LNCaP clone FGC (cell line): ENCODE results near the gene CACNG4.

Experiments used
- DNase-seq: peaks from one replicate; pipeline ENCODE4 v3.0.0-alpha.2; 2011; ENCODE audit warnings: low read depth
- H3K4me3 ChIP-seq: 2 replicates; pipeline ENCODE4 v1.5.1; 2011; ENCODE audit warnings: mild to moderate bottlenecking, low read depth, low read length, control low read depth
- TF ChIP-seq, protein P1 (sequence below): IDR thresholded peaks from 2 replicates; pipeline ENCODE4 v1.5.1; 2012; ENCODE audit warnings: mild to moderate bottlenecking; ENCODE audit not compliant: control insufficient read depth, insufficient read depth; ENCODE audit errors: extremely low read depth

CACNG4 gene

DNA sequence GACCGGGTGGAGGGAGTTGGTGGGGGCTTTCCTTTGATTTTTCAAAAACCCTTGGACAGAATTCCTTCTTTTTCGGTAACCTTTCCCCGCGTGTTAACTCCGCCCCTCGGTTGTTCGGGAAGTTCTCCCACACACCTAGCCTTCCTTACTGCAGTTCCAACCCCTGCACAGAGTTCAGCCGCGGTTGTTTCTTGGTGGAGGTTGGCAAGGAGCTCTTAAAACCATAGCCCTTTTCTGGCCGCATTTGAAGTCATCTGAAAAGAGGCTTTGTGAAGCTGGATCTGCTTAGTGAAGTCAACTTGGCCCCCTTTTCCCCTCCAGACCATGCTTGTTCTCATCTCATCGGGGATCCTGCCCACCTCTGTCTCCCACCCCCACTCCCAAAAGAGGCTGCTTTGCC, 1.8 kb downstream of the CACNG4 start:
- TF ChIP-seq, protein P1, sequence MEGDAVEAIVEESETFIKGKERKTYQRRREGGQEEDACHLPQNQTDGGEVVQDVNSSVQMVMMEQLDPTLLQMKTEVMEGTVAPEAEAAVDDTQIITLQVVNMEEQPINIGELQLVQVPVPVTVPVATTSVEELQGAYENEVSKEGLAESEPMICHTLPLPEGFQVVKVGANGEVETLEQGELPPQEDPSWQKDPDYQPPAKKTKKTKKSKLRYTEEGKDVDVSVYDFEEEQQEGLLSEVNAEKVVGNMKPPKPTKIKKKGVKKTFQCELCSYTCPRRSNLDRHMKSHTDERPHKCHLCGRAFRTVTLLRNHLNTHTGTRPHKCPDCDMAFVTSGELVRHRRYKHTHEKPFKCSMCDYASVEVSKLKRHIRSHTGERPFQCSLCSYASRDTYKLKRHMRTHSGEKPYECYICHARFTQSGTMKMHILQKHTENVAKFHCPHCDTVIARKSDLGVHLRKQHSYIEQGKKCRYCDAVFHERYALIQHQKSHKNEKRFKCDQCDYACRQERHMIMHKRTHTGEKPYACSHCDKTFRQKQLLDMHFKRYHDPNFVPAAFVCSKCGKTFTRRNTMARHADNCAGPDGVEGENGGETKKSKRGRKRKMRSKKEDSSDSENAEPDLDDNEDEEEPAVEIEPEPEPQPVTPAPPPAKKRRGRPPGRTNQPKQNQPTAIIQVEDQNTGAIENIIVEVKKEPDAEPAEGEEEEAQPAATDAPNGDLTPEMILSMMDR = no peak
- no peak for DNase-seq
- H3K4me3 ChIP-seq = no peak overlapping the region

DNA sequence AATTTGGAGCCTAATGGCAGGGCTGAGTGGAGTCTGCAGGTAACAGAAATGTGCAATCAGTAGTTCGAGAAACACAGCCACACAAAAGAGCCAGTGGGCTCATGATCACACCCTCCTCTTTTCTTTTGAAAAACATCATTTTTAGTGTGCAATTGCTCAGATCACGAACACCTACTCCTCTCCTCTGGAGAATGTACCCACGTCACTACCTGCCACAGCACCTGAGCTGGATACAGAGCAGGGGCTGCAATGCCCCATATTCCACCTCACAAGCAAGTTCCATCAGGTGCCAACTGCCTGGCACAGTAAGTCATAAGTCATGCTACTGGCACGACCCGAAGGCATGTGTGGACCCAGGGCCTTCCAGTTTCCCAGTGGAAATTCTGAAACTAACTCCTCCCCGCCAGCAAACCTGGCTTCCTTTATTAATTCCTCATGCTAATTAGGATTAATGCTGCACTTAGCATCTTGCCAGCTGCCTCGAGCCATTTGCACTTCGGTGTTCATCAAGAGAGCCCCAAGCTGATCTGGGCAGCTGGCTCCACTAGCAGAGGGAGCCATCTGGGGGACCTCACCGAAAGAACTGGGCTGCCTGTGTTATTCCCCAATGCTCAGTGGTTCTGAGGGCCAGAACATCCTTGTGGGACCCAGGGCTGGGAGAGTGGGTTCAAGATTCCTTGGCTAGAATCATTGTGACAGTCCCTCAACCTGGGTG, 2.4 kb downstream of the CACNG4 start:
- no peak overlapping the region for H3K4me3 ChIP-seq
- no peak for DNase-seq
- TF ChIP-seq, protein P1 = no peak

DNA sequence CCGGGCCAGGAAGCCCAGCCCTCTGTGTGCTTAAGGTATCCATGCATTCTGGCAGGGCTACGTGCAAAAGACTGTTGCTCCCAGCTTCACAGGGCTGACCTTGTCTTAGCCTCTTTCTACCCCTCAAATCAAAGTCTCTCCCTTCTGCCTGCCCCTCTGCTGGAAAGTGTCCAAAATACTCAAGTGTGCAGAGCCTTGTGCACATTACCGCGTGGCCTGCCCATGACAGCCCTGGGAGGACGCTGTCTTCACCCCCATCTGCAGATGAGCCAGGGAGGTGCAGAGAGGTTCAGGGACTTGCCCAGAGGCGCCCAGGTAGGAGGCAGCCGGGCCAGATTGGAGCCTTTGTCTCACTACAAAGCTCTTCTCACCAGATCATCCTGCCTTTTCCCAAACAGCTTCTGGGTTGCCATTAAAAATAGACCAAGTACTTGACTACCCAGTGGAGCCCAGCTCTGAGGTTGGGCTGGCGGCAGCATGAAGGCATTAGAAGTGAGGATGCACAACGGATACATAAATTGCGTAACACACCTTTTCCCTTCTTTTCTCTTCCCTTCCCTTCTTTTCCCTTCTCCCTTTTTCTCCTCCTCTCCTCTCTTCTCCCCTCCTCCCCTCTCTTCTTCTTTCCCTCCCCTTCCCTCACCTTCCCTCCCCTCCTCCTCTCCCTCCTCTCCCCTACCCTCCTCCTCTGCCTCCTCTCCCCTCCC, 3.5 kb downstream of the CACNG4 start:
- TF ChIP-seq, protein P1 = no peak

DNA sequence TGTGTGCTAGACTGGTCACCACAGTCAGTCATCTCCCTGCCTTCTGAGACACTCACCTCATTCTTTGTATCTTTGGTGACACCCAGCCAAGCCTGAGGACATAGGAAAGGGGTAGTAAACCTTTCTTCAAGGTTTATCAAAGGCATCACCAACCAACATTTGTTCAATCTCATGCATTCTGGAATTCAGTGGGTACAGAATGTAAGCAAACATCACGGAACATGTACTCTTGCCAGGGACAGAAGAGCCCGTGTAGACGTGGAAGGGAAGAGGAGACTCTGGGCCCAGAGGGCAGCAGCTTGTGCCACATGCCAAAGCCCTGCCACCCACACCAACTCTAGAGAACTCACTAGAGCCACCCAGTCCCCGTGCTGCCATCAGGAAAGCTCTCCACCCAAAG, 4.4 kb downstream of the CACNG4 start:
- no peak overlapping the region for H3K4me3 ChIP-seq
- DNase-seq = peak; percentile 91
- TF ChIP-seq, protein P1 = no peak

More for the DNA sequence above, 3.5 kb downstream of the CACNG4 start:
- H3K4me3 ChIP-seq = no peak overlapping the region
- no peak for DNase-seq

DNA sequence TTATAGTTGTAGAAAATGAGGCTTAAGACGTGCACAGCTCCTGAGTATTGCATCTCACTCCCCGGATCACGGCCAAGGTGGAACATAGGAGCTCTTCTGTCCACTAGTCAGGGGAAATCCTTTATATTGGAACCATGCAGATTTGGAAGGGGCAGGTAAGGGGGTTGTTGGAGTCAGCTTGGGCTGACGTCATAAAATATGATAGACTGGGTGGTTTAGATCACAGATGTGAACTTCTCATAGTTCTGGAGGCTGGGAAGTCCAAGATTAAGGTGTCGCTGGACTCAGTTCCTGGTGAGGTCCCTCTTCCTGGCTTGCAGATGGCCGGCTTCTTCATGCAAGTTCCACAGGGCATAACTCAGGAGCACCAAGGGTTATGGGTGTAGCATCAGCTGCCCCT, 5.6 kb downstream of the CACNG4 start:
- no peak for DNase-seq
- TF ChIP-seq, protein P1 = no peak
- H3K4me3 ChIP-seq = no peak overlapping the region

DNA sequence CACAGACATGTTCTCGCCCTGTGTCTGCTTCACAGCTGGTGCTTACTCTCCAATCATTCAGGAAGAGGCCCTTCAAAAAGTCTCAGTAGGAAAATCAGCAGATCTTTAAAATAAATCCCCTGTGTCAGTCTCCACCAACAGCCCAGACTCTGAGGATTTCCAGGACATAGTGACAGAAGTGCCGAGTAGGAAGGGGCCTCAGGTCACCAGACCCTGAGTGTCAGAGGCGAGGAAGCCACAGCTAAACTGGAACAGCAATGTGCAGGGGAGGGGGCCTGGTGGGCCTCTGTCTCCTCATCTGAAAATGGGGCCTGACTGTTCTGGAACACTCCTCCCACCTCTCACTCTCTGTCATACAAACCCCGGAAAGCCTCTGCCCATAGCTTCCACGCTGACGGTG, 6.3 kb downstream of the CACNG4 start:
- TF ChIP-seq, protein P1 = no peak
- no peak overlapping the region for H3K4me3 ChIP-seq
- DNase-seq = no peak

DNA sequence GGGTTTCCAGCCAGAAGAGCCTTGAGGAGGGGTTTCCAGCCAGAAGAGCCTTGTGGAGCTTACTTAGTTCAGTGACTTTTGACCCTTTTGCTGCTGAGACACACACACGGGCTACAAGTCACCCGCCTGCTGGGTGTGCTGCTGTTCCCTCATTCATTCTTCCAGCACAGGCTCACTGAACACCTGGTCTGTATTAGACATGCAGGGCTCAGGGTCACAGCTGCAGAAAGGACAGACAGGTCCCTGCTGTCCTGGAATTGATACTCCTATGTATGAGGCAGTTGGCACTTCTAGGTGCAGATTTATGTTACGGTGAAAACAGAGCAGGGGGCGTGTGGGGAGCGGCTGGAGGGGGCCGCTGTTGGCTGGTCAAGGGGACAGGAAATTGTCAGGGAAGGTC, 6.8 kb downstream of the CACNG4 start:
- no peak for DNase-seq
- no peak overlapping the region for H3K4me3 ChIP-seq
- TF ChIP-seq, protein P1 = no peak
